Measurements from ENCODE around the gene CCDC107.

Gene CCDC107

GRCh38 chr9:35658137-35658967 lies at the start of gene CCDC107 (continued):
- TF ChIP-seq ZNF132 (tag by site-specific recombination; IDR thresholded peaks at IDR 0.05; ENCODE audit: borderline replicate concordance) (no peak), ZNF114 (tag by site-specific recombination; IDR thresholded peaks at IDR 0.05) (no peak), SCRT2 (tag by site-specific recombination; IDR thresholded peaks at IDR 0.05) (no peak), ZNF776 (tag by site-specific recombination; IDR thresholded peaks at IDR 0.05; ENCODE audit: borderline replicate concordance) (no peak), ZNF239 (tag by site-specific recombination; IDR thresholded peaks at IDR 0.05) (0 out of 2 replicates have a peak, but pooled peaks have one; percentile 20), PRDM4 (tag by site-specific recombination; IDR thresholded peaks at IDR 0.05) (no peak), ZNF548 (tag by site-specific recombination; IDR thresholded peaks at IDR 0.05) (no peak), GLIS2 (tag by site-specific recombination; IDR thresholded peaks at IDR 0.05) (peak; percentile 76; the same call in 1 of the 2 replicates), ZNF311 (tag by site-specific recombination; IDR thresholded peaks at IDR 0.05; ENCODE audit: borderline replicate concordance) (no peak), ELK4 (IDR thresholded peaks at IDR 0.05; ENCODE audit: borderline replicate concordance, low read depth, low read length) (no peak), TRIM28 (IDR thresholded peaks at IDR 0.05; ENCODE audit: borderline replicate concordance, low read length) (no peak), SETDB1 (IDR thresholded peaks at IDR 0.05; ENCODE audit: insufficient read length, low read length) (no peak), ZNF341 (tag by site-specific recombination; IDR thresholded peaks at IDR 0.05; ENCODE audit: low read depth) (no peak; the same call in 1 of the 2 replicates)
- TF ChIP-seq, protein P1, sequence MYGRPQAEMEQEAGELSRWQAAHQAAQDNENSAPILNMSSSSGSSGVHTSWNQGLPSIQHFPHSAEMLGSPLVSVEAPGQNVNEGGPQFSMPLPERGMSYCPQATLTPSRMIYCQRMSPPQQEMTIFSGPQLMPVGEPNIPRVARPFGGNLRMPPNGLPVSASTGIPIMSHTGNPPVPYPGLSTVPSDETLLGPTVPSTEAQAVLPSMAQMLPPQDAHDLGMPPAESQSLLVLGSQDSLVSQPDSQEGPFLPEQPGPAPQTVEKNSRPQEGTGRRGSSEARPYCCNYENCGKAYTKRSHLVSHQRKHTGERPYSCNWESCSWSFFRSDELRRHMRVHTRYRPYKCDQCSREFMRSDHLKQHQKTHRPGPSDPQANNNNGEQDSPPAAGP (tag by site-specific recombination; IDR thresholded peaks at IDR 0.05), result no peak
- TF ChIP-seq, protein P2, sequence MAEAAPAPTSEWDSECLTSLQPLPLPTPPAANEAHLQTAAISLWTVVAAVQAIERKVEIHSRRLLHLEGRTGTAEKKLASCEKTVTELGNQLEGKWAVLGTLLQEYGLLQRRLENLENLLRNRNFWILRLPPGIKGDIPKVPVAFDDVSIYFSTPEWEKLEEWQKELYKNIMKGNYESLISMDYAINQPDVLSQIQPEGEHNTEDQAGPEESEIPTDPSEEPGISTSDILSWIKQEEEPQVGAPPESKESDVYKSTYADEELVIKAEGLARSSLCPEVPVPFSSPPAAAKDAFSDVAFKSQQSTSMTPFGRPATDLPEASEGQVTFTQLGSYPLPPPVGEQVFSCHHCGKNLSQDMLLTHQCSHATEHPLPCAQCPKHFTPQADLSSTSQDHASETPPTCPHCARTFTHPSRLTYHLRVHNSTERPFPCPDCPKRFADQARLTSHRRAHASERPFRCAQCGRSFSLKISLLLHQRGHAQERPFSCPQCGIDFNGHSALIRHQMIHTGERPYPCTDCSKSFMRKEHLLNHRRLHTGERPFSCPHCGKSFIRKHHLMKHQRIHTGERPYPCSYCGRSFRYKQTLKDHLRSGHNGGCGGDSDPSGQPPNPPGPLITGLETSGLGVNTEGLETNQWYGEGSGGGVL (tag by site-specific recombination; IDR thresholded peaks at IDR 0.05), result no peak
- TF ChIP-seq, protein P3, sequence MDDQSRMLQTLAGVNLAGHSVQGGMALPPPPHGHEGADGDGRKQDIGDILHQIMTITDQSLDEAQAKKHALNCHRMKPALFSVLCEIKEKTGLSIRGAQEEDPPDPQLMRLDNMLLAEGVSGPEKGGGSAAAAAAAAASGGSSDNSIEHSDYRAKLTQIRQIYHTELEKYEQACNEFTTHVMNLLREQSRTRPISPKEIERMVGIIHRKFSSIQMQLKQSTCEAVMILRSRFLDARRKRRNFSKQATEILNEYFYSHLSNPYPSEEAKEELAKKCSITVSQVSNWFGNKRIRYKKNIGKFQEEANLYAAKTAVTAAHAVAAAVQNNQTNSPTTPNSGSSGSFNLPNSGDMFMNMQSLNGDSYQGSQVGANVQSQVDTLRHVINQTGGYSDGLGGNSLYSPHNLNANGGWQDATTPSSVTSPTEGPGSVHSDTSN (CRISPR knock-in tag; IDR thresholded peaks at IDR 0.05), result 0 out of 2 replicates have a peak, but pooled peaks have one; percentile 47
- TF ChIP-seq, protein P4, sequence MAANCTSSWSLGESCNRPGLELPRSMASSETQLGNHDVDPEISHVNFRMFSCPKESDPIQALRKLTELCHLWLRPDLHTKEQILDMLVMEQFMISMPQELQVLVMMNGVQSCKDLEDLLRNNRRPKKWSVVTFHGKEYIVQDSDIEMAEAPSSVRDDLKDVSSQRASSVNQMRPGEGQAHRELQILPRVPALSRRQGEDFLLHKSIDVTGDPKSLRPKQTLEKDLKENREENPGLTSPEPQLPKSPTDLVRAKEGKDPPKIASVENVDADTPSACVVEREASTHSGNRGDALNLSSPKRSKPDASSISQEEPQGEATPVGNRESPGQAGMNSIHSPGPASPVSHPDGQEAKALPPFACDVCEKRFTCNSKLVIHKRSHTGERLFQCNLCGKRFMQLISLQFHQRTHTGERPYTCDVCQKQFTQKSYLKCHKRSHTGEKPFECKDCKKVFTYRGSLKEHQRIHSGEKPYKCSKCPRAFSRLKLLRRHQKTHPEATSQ (tag by site-specific recombination; IDR thresholded peaks at IDR 0.05), result 0 out of 2 replicates have a peak, but pooled peaks have one; percentile 72
- TF ChIP-seq, protein P5, sequence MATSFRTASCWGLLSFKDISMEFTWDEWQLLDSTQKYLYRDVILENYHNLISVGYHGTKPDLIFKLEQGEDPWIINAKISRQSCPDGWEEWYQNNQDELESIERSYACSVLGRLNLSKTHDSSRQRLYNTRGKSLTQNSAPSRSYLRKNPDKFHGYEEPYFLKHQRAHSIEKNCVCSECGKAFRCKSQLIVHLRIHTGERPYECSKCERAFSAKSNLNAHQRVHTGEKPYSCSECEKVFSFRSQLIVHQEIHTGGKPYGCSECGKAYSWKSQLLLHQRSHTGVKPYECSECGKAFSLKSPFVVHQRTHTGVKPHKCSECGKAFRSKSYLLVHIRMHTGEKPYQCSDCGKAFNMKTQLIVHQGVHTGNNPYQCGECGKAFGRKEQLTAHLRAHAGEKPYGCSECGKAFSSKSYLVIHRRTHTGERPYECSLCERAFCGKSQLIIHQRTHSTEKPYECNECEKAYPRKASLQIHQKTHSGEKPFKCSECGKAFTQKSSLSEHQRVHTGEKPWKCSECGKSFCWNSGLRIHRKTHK (tag by site-specific recombination; IDR thresholded peaks at IDR 0.05), result no peak

Data from HEK293 (cell line).